Tibial nerve (tissue), 3 donors: Measurements from ENCODE around the gene CDC42EP3.

ENCODE experiments used
- CTCF ChIP-seq, 5 experiments: fragments of 200-600 bp in 3 of 5; fragments of 450-650 bp in 2 of 5; sonication (generic) in 3 of 5; IDR thresholded peaks; one replicate each; pipeline ENCODE4 v1.5.1; 2016 to 2019; ENCODE audit warnings: antibody characterized with exemption in 5 of 5, mild to moderate bottlenecking in 3 of 5, moderate library complexity in 2 of 5
- POLR2A ChIP-seq, 2 donors: fragments of 450-650 bp; IDR thresholded peaks; one replicate each; pipeline ENCODE4 v1.6.1; 2017; ENCODE audit warnings: antibody characterized with exemption in 2 of 2, mild to moderate bottlenecking in 2 of 2, moderate library complexity in 2 of 2

GRCh38 chr2:37683921-37684780 lies 12.7 kb upstream of the CDC42EP3 start:
- no peak for TF ChIP-seq POLR2A (IDR thresholded peaks at IDR 0.05)
- TF ChIP-seq CTCF (IDR thresholded peaks at IDR 0.05), result no peak
